ENCODE measurements around the gene RSKR.
"Not testable (repeated sequence)": the region's sequence is repeated elsewhere in the genome, so short reads cannot be mapped to it uniquely, and the experiment has no call there.

The RSKR gene

DNA sequence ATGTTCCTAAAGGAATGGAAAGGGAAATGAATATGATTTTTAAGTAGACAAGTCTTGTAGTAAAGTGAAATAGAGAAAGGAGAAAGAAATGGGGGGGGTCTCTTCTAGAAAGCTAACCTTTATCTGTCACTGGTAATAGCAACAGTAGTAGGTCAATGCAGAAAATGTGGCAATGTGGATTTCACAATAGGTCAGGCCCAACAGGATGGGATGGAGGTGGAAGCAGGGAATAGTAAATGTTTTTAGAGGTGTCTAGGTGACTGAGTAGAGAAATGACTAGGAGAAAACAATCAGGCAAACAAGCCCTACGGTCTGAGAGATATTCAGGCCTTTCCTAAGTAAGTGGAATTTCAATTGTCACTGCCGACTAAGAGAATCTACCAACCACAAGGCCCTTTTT is 6.0 kb upstream of the RSKR start:
- DNase-seq: no peak

- no peak for DNase-seq
Observed at GRCh38 chr17:28618464-28618863, 4.5 kb upstream of the RSKR start.

GRCh38 chr17:28616281-28616680 is 2.3 kb upstream of the RSKR start:
- DNase-seq: no peak

- no peak for DNase-seq
Observed at GRCh38 chr17:28615260-28615940, 1.4 kb upstream of the RSKR start.

DNA sequence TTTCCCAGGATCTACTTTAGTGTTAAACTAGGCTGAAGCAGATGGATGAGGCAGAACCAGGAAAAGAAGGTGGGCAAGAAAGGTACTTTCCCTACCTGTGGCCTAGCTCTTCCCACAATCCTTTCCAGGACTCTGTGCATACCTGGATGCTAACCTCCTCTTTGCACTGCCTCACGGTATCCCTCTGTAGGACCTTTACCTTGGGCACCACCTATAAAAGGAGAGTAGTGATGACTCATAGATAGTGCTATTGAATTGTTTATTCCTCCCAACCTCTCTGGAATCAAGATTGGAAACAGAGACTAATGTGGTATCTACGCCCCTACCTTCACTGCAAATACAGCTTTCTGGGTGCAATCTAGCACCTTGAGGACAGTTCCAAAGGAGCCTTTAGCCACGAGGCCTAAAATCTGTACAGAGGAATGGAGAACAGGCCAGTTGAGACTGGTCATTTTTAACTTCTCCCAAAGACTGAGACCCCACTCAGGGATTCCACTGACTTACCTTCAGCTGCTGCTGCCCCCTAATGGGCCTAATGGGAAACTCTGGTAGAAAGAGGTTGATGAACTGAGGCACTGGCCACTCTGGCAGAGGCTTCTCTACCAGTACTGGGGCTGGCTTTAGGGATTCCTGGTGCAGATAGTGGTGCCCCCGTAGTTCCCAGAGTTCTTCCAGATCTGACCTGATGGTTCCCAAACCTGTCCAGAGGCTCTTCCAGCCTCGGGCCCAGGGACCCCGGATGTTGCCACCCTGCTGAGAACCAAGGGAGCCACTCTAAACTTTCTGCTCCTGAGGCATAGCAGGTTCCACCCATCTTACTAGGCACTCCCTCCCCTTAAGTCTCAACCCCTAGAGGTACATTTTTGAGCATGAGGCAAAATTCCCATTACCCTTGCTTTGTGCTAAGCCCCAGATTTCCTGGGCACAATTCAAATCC is 781 bp downstream of the RSKR start:
- DNase-seq: peak; percentile 26

DNA sequence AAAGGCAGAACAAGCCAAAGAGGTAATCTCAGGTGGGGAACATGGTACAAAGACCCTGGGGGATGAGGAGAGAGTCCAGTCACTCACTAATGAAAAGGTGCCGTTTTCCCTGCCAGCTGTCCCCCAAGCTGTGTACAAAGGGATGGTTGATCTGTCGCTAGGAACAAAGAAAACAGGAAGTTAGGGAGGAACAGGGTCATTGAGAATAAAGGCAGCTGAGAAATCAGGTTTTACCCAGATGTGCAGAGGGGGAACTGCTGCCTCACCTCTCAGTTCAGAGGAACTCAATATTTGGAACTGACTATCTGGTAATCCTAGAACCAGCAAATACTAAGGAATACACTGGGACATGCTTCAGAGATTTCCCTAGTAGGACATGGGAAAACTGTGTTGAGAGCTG is 1.5 kb downstream of the RSKR start:
- no peak for DNase-seq

GRCh38 chr17:28610376-28610775 is 3.6 kb downstream of the RSKR start:
- no peak for DNase-seq

GRCh38 chr17:28604031-28604430 is 10.0 kb downstream of the RSKR start:
- DNase-seq: not testable (repeated sequence)

DNA sequence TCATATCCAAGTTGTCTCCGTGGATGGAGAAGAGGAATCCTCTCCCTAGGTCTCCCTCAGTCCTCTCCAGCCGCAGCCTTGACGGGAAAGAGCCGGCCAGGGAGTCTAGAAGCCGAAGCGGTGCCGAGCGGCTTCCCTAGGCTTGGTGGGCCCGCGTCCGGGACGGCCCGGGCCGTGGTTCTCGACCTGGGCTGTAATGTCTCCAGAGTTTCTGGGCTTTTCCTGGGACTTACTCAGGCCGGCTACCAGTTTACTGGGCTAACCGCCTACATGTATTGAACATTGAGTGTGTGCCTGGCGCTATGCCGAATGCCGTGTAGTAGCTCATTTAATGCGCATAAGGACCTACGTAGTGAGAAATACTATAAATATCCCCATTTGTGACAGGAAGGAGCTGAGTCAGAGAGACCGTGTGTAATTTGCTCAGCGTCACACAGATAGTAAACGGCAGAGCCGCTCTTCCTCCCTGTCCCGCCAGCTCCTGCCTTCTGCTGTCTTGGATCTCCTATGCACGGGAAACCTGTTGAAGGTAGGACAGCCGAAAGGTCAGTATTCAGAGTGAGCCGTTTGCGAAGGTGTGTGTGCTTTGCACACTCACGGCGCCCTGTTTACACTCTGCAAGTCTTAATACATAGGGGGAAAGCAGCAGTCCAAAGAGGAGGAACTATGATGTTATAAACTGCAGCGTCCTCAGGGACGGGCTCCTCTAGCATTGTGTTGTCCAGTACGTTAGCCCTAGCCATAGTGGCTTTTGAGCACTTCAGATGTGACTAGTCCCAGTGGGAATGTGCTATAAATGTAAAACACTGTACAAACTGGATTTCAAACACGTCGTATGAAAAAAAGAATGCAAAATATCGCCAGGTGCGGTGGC is 14.4 kb downstream of the RSKR start:
- DNase-seq: peak; percentile 86

- peak; percentile 89 for DNase-seq
Observed at GRCh38 chr17:28598799-28599310, 15.1 kb downstream of the RSKR start, which contains the start of gene SPAG5. Gene SPAG5, minus strand, starts transcription at chr17:28599025. Its CDS starts 79 bp downstream, at chr17:28598946.

- peak; percentile 3 for DNase-seq
Observed at GRCh38 chr17:28598389-28598788, 15.6 kb downstream of the RSKR start.

GRCh38 chr17:28597606-28598383 is 16.2 kb downstream of the RSKR start:
- DNase-seq: no peak

GRCh38 chr17:28592260-28592659 is 21.7 kb downstream of the RSKR start:
- no peak for DNase-seq

DNA sequence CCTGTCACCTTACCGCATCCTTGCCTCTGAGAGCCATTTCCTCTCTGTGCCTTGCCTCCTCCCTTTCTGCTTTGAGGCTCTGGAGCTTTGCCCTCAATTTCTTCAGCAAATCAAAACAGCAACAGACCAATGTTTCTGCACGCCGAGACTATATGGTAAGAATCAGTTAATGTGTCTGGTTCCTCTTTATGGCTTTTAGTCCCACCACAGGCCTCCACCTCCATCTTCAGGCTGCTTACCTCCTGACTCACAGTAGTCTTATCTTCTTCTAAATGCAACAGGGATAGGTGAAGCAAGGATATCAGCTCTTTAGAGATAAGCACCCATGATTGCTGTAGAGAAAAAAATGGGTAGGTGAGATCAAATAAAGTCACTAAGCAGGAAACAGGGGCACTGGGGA is 28.1 kb downstream of the RSKR start:
- DNase-seq: no peak

DNA sequence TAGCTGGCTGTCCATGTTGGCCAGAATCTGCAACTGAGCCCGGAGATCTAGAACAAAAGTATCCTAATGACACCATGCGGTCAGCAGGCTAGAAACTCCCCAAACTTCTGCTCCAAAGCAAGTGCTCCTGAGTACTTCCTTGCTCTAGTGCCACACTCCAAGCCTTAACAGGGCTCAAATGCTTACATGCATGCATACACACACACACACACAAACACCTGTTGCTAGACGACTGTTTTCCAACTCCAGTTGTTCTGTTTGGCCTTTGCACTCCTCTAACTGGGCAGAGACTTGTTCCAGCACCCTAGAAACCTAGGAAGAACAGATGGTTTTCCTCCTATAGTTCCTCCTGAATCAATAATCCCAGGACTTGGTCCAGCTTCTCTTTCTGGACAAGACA is 29.6 kb downstream of the RSKR start:
- DNase-seq: no peak

DNA sequence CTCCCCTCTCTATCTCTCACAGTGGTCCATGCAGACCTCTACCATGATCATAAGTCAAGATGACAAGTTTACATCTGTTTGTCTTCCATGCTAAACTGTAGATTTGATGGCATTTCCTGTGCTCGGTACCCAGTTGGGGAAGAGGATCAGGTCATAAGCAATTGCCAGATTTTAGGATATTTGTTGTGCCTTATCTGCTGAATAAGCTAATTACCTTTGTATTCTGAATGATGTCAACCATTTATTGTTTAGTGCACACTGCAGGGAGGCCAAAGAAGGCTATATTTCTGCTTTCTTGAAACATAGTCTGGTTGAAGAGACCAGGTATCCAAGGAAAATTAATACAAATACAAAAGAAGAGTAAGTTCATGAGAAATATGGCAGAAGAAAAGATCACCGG is 31.5 kb downstream of the RSKR start:
- no peak for DNase-seq

DNA sequence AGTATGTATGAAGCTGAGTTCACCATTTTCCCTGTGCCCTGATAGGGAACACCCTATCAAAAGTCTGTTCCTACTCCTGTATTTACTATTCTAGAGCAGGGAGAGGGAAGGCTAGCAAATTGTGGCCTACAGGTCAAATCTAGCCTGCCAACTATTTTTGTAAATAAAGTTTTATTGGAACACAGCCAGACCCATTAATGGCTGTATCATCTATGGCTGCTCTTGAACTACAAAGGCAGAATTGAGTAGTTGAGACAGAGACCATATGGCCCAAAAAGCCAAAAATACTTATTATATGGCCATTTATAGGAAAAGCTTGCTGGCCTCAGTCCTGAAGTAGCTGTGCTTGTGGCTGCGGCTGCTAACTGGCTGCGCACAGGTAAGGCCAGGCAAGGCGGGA is 33.0 kb downstream of the RSKR start:
- no peak for DNase-seq

DNA sequence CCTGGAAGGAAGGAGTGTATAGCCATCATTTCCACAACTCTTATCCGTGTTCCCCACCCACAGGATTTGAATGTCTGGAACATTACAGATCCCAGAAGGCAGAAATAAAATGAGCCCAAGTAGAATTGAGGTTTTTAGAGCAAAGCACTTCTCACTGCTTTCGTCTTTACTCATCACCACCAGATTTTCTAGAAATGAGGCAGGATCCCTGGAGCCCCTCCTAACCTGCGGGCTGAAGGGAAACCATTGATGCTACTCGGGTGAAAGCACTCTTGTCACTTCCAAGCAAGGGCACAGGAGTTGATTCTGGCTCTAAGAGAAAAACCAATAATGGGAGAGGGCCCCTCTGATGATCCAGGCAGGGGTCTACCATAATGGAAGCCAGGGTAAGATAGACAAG is 34.5 kb downstream of the RSKR start:
- no peak for DNase-seq

DNA sequence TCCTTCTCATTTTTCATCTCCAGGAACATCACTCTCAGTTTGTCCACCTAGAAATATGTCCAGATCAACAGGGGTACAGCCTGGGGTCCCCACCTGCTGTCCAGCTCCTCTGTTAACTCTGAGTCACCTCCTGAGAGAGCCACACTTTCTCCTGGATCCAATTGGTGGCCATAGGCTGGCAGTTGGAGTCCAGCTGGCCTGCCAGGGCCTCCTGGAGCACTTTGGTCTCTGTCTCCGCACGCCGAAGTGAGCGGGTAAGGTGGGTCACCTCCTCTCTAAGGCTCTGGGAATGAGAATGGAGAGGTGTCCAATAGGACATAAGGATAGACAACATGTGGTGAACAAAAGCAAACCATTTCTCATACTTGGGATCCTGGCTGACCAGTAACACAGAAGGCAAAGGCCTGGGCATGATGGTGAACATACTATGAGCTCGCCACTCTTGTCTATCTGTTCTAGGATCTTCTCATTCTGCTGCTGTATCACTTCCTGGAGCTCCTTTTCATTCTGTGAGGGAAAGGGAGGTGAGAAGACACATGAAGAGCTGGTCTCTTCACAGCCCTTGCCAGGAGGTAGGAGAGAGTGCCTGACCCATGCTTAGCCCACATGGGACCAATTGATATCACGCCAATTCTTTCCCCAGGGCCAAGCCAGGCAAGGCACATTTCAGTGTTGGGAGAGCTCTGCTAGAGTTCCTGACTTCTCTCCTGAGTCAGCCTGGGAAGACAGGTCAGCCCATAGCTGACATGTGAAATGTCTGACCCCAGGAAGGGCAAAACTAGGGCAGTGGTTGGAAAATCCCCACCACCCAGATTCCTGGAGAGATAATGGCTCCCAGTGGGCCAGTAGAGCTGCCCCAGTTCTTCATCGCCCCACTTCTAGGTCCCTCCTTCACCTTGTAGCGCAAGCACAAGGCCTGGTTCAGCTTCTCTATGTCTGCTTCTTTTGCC is 35.5 kb downstream of the RSKR start:
- DNase-seq: no peak

GRCh38 chr17:28577466-28577824 is 36.5 kb downstream of the RSKR start:
- no peak for DNase-seq
